ENCODE measurements around the gene NTRK1.

NTRK1 gene

DNA sequence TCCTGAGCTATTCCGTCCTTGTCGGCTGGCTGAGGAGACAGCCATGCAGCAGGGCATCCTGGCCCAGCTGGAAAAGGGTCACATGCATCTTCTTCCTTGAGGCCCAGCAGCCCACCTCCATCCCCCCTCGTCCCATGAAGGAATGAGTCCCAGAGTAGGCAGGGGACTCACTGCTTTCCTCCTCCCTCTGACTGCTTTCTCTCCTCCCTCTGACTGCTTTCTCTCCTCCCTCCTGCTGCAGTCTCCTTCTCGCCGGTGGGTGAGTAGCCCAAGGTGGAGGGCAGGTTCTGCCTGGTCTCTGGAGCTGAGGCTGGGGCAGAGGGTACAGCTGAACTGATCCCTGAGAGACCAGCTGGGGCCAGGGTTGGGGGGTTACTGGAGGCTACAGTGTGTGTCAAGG lies 13.5 kb downstream of the NTRK1 start:
- no peak overlapping the region for H3K27ac ChIP-seq
- TF ChIP-seq, protein P1, sequence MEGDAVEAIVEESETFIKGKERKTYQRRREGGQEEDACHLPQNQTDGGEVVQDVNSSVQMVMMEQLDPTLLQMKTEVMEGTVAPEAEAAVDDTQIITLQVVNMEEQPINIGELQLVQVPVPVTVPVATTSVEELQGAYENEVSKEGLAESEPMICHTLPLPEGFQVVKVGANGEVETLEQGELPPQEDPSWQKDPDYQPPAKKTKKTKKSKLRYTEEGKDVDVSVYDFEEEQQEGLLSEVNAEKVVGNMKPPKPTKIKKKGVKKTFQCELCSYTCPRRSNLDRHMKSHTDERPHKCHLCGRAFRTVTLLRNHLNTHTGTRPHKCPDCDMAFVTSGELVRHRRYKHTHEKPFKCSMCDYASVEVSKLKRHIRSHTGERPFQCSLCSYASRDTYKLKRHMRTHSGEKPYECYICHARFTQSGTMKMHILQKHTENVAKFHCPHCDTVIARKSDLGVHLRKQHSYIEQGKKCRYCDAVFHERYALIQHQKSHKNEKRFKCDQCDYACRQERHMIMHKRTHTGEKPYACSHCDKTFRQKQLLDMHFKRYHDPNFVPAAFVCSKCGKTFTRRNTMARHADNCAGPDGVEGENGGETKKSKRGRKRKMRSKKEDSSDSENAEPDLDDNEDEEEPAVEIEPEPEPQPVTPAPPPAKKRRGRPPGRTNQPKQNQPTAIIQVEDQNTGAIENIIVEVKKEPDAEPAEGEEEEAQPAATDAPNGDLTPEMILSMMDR (IDR thresholded peaks at IDR 0.05), result no peak
- no peak for TF ChIP-seq ZFX (IDR thresholded peaks at IDR 0.05; ENCODE audit: borderline replicate concordance)

DNA sequence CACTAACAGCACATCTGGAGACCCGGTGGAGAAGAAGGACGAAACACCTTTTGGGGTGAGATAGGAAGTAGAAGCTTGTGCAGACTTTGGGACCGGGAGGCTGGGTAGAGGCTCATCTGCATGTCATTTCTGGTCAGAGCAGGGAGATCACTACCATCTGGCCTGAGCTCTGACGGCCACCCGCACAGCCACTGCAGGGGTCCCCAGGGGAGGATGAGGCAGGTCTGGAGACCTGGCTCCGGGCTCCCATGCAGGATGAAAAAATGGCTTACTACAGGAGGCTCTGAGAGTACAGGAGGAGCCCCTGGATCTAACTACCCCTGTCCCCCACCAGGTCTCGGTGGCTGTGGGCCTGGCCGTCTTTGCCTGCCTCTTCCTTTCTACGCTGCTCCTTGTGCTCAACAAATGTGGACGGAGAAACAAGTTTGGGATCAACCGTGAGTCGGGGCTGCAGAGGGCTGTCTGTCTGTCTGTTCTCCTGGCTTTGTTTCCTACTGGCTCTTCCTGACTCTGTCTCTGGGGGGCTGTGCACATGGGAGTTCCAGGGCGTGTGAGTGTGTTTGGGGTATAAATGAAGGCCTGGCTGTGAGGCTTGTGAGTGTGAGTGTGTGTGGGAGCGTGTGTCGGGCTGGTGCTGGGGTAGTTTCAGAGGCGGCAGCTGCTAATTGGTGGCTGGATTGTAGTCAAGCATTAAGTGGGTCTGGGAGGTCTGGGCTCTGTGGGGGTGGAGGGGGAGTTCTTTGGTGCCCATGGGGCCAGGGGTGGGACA lies 14.1 kb downstream of the NTRK1 start:
- no peak for TF ChIP-seq ZFX (IDR thresholded peaks at IDR 0.05; ENCODE audit: borderline replicate concordance)
- TF ChIP-seq, protein P1 (IDR thresholded peaks at IDR 0.05), result no peak
- H3K27ac ChIP-seq, result no peak overlapping the region

DNA sequence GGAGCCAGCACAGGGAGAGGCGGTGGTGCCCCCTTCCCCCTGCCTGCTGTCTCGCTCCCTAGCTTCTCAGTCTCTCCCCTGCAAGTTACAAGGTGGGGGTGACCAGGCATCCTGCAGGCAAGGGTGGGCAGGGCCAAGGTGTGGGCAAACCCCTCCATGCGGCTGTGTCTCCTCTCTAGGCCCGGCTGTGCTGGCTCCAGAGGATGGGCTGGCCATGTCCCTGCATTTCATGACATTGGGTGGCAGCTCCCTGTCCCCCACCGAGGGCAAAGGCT lies 14.6 kb downstream of the NTRK1 start:
- no peak overlapping the region for H3K27ac ChIP-seq
- no peak for TF ChIP-seq ZFX (IDR thresholded peaks at IDR 0.05; ENCODE audit: borderline replicate concordance)
- TF ChIP-seq, protein P1 (IDR thresholded peaks at IDR 0.05), result no peak

DNA sequence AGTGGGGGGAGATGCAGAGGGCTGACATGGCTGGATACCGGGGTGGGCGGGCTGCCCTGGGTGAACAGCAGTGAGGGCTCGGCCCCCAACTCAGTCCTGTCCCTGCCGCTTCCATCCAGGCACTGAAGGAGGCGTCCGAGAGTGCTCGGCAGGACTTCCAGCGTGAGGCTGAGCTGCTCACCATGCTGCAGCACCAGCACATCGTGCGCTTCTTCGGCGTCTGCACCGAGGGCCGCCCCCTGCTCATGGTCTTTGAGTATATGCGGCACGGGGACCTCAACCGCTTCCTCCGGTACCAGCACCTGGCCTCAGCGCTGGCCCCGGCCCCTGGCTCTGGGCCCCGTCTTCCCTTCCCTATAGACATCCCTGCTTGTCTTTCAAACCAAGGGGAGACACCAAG lies 15.6 kb downstream of the NTRK1 start:
- no peak overlapping the region for H3K27ac ChIP-seq
- TF ChIP-seq, protein P1 (IDR thresholded peaks at IDR 0.05), result peak; percentile 41
- TF ChIP-seq ZFX (IDR thresholded peaks at IDR 0.05; ENCODE audit: borderline replicate concordance), result no peak

DNA sequence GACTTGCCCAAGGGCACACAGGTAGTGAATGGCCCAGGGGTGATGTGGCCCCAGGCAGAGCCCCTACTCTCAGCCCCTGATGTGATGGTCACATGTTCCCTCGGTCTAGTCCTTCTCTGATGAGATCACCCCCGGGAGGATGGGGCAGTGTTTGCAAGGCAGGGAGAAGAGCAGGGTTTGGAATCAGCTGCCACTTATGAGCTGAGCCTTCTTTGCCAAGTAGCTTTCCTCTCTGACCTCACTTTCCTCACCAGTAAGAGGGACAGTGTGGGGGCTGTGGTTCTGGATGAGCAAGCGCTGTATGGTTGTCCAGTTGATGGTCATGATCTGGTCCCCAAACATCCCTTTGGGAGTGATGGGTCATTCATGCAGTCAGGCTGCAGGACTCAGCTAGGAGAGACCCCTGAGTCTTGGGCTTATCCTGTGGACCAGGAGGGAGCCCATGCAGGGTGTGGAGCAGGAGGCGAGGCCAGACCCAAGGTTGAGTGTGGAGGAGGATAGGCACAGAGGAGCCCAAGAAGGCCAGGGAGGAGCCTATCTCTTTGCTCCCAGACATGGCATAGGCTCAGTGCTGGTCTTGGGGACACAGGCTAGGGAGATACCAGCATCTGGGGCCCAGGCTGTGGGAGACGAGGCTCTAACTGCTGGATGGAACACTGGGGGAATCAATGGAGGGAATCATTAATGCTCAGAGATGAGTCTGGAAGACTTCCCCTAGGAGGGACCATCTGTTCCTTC lies 16.9 kb downstream of the NTRK1 start:
- no peak overlapping the region for H3K27ac ChIP-seq

DNA sequence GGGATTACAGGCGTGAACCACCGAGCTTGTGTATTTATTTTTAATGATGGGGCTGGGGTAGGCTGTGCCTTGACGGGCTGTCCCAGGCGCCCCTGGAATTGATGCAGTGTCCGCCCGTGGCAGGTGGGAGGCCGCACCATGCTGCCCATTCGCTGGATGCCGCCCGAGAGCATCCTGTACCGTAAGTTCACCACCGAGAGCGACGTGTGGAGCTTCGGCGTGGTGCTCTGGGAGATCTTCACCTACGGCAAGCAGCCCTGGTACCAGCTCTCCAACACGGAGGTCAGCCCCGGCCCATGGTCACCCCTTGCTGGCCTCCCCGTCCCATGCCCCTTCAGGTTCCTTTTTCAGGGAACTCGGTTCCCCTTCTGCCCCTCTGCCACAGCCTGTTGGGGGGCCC lies 19.2 kb downstream of the NTRK1 start:
- TF ChIP-seq, protein P1 (IDR thresholded peaks at IDR 0.05), result no peak
- no peak for TF ChIP-seq ZFX (IDR thresholded peaks at IDR 0.05; ENCODE audit: borderline replicate concordance)
- H3K27ac ChIP-seq, result no peak overlapping the region

More for the DNA sequence above, 16.9 kb downstream of the NTRK1 start:
- TF ChIP-seq, protein P1 (IDR thresholded peaks at IDR 0.05), result no peak
- no peak for TF ChIP-seq ZFX (IDR thresholded peaks at IDR 0.05; ENCODE audit: borderline replicate concordance)

DNA sequence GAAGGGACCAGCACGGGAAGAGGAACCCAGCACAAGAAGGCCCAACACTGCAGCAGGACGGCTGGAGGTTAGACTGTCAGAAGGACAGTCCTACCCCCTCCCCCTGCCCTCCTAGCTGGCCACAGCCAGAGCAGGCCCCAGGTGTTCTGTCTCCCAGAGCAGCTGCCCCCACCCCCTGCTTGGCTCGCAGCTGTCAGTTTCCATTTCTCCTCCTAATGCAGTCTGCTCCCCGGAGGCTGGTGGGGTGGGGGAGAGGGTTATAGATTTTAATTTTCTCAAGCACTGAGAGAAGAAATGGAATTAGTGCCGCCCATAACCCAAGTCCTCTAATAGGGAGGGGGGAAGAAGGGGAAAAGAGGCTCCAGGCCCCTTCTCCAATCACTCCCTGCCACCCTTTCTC lies 19.8 kb downstream of the NTRK1 start:
- no peak for TF ChIP-seq ZFX (IDR thresholded peaks at IDR 0.05; ENCODE audit: borderline replicate concordance)
- TF ChIP-seq, protein P1 (IDR thresholded peaks at IDR 0.05), result no peak
- no peak overlapping the region for H3K27ac ChIP-seq
